Left lung (tissue), 10 donors: ENCODE results near the gene MIER2. TPM values are rescaled to one million over a fixed set of nuclear protein-coding genes. Genes with fewer than 3 reads are reported as not detected.

Experiments
- ATAC-seq: fragments of 200-7000 bp; cut with Tn5 transposase; one replicate; pipeline ENCODE4 v1.9.1; 2020; ENCODE audit warnings: moderate library complexity
- DNase-seq, 4 donors: peaks; one replicate each; pipeline ENCODE4 v3.0.0-alpha.2; 2013 to 2020
- H3K27ac ChIP-seq, 2 donors: fragments of 200-600 bp; sonication (generic) in 1 of 2; one replicate each; pipeline versions ENCODE4 v1.5.0 to v1.8.0; 2020 to 2021
- H3K27me3 ChIP-seq, 2 donors: fragments of 200-600 bp; sonication (generic) in 1 of 2; one replicate each; pipeline versions ENCODE4 v1.5.0 to v1.8.0; 2020 to 2021
- H3K36me3 ChIP-seq, 2 donors: fragments of 200-600 bp; sonication (generic) in 1 of 2; one replicate each; pipeline versions ENCODE4 v1.5.0 to v1.8.0; 2020 to 2021
- H3K4me1 ChIP-seq, 2 donors: fragments of 200-600 bp; one replicate each; pipeline ENCODE4 v1.8.0; 2021
- H3K4me3 ChIP-seq, 2 donors: fragments of 200-600 bp; sonication (generic) in 1 of 2; one replicate each; pipeline versions ENCODE4 v1.5.0 to v1.8.0; 2020 to 2021; ENCODE audit warnings: mild to moderate bottlenecking in 1 of 2
- H3K9me3 ChIP-seq, 2 donors: fragments of 200-600 bp; sonication (generic) in 1 of 2; one replicate each; pipeline versions ENCODE4 v1.5.0 to v1.8.0; 2020 to 2021
- intact Hi-C, 2 donors: fragments of 100-400 bp; cut with DNase I; formaldehyde crosslinking; loops; one replicate each; pipeline versions ENCODE4 v1.11.2 to v1.14.2; 2022
- polyA plus RNA-seq, 6 donors: library from polyadenylated mRNA; unstranded; fragments of 120-200 nt; gene quantifications; one replicate each; pipeline ENCODE4 v1.2.1, GENCODE V29; 2013; ENCODE audit not compliant: insufficient read length in 6 of 6
- total RNA-seq, 2 donors: library from RNA; stranded (reverse); fragmentation: NEBNext Ultra II Directional; extraction: Animal tissue kit (Norgen Biotek cat#: 25700); gene quantifications; one replicate each; pipeline ENCODE4 v1.2.1, GENCODE V29; 2021
- TF ChIP-seq, protein P1 (sequence below), 2 donors: fragments of 200-600 bp; sonication (generic) in 1 of 2; IDR thresholded peaks; one replicate each; pipeline versions ENCODE4 v1.5.0 to v1.8.0; 2021; ENCODE audit warnings: antibody characterized with exemption in 2 of 2
- donor health status: DM: no; HTN: yes; CAD: no.
- donor health status: DM: no; HTN: no; CAD: no.

Gene MIER2
- total and polyA plus RNA-seq, 8 donors = 20.3 to 41.6 (median 26.8) TPM

GRCh38 chr19:288911-289310, 55.7 kb downstream of the MIER2 start:
- no peak for DNase-seq
- Histone ChIP-seq H3K4me1 (peaks cover 3 to 12% of the 10 kb centered on the region in 2 donors), H3K27ac (no peak overlapping the region), H3K4me3 (no peak overlapping the region), H3K36me3 (no peaks in the 10 kb centered on the region), H3K9me3 (no peaks in the 10 kb centered on the region), H3K27me3 (peaks cover 34 to 51% of the 10 kb centered on the region in 2 donors)
- no peak for ATAC-seq
- TF ChIP-seq, protein P1, sequence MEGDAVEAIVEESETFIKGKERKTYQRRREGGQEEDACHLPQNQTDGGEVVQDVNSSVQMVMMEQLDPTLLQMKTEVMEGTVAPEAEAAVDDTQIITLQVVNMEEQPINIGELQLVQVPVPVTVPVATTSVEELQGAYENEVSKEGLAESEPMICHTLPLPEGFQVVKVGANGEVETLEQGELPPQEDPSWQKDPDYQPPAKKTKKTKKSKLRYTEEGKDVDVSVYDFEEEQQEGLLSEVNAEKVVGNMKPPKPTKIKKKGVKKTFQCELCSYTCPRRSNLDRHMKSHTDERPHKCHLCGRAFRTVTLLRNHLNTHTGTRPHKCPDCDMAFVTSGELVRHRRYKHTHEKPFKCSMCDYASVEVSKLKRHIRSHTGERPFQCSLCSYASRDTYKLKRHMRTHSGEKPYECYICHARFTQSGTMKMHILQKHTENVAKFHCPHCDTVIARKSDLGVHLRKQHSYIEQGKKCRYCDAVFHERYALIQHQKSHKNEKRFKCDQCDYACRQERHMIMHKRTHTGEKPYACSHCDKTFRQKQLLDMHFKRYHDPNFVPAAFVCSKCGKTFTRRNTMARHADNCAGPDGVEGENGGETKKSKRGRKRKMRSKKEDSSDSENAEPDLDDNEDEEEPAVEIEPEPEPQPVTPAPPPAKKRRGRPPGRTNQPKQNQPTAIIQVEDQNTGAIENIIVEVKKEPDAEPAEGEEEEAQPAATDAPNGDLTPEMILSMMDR (IDR thresholded peaks at IDR 0.05) = no peak
- intact Hi-C loops = no loop called here

GRCh38 chr19:287381-287871, 57.2 kb downstream of the MIER2 start:
- TF ChIP-seq, protein P1 (IDR thresholded peaks at IDR 0.05) = no peak
- intact Hi-C loops = no loop called here

GRCh38 chr19:283395-283794, 61.2 kb downstream of the MIER2 start:
- no peaks in the 10 kb centered on the region for H3K4me1 ChIP-seq
- DNase-seq = no peak
- ATAC-seq = no peak

More at GRCh38 chr19:287381-287871, 57.2 kb downstream of the MIER2 start:
- no peaks in the 10 kb centered on the region for H3K36me3 ChIP-seq
- peaks cover 3 to 11% of the 10 kb centered on the region in 2 donors for H3K4me1 ChIP-seq
- no peak overlapping the region for H3K27ac ChIP-seq
- H3K9me3 ChIP-seq = no peaks in the 10 kb centered on the region
- H3K27me3 ChIP-seq = peaks cover 20 to 36% of the 10 kb centered on the region in 2 donors
- DNase-seq (no peak), ATAC-seq (no peak)
- H3K4me3 ChIP-seq = no peak overlapping the region

GRCh38 chr19:282501-282900, 62.1 kb downstream of the MIER2 start:
- Histone ChIP-seq H3K27me3 (peaks cover 0 to 29% of the 10 kb centered on the region in 2 donors), H3K27ac (no peak overlapping the region), H3K36me3 (no peaks in the 10 kb centered on the region), H3K4me3 (no peak overlapping the region), H3K4me1 (no peaks in the 10 kb centered on the region), H3K9me3 (no peaks in the 10 kb centered on the region)
- no peak for ATAC-seq
- TF ChIP-seq, protein P1 (IDR thresholded peaks at IDR 0.05) = no peak
- intact Hi-C loops = no loop called here
- no peak for DNase-seq

More at GRCh38 chr19:283395-283794, 61.2 kb downstream of the MIER2 start:
- Histone ChIP-seq H3K9me3 (no peaks in the 10 kb centered on the region), H3K4me3 (no peak overlapping the region), H3K27me3 (peaks cover 0 to 20% of the 10 kb centered on the region in 2 donors), H3K27ac (no peak overlapping the region), H3K36me3 (no peaks in the 10 kb centered on the region)
- intact Hi-C loops = no loop called here
- TF ChIP-seq, protein P1 (IDR thresholded peaks at IDR 0.05) = no peak

DNA sequence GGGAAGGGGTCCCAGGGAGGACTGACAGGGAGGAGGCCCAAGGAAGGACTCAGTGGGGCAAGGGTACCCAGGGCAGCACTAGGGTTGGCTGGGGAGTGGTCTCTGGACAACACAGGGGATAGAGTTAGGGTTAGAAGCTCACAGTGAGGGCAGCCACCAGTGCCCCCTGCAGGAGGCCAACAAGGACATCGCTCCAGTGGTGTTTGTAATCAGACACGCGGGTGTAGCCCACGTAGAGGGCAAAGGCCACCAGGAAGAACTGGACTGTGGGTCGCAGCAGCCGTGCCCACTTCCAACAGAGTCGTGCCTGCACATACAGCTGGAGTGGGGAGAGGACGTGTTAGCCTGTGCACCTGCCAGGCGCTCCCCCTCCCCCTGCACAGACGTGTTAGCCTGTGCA, 62.6 kb downstream of the MIER2 start:
- peaks cover 0 to 34% of the 10 kb centered on the region in 2 donors for H3K27me3 ChIP-seq
- no peak overlapping the region for H3K4me3 ChIP-seq
- no peak overlapping the region for H3K27ac ChIP-seq
- no peaks in the 10 kb centered on the region for H3K9me3 ChIP-seq
- H3K4me1 ChIP-seq = no peaks in the 10 kb centered on the region
- ATAC-seq (no peak), DNase-seq (no peak)
- no peaks in the 10 kb centered on the region for H3K36me3 ChIP-seq
- TF ChIP-seq, protein P1 (IDR thresholded peaks at IDR 0.05) = no peak
- intact Hi-C loops = no loop called here
